Measurements from ENCODE around the gene TCN1. TPM values are rescaled to one million over a fixed set of nuclear protein-coding genes. Genes with fewer than 3 reads are reported as not detected.
A peak's percentile ranks its signal among the peaks of the same experiment; 100 is the strongest.

Gene TCN1
- total RNA-seq, 2 experiments from 2014 or later = not detected

GRCh38 chr11:59878575-59878974, 12.3 kb upstream of the TCN1 start, which contains the start of gene OOSP3:
OOSP3 (plus strand) TSS chr11:59878782; CDS start chr11:59878809, 27 bp downstream.
- no peaks in the 10 kb centered on the region for H3K4me1 Mint-ChIP-seq
- no peak within 1 kb of the TSS for H3K4me3 Mint-ChIP-seq
- DNase-seq = no peak
- H3K27ac Mint-ChIP-seq = no peak within 1 kb of the TSS
- no peak for ATAC-seq
- CTCF ChIA-PET = no interaction called here
- peaks cover 5% of the 10 kb centered on the region for H3K27me3 Mint-ChIP-seq
- intact Hi-C loops (cut with DNase I, micrococcal nuclease) = no loop called here
- no peaks in the 10 kb centered on the region for H3K36me3 Mint-ChIP-seq (ENCODE audit: low read depth)
- POLR2A ChIA-PET = no interaction called here
- no peaks in the 10 kb centered on the region for H3K9me3 Mint-ChIP-seq (ENCODE audit: low read depth)

GRCh38 chr11:59877784-59878183, 11.5 kb upstream of the TCN1 start:
- Mint-ChIP-seq H3K36me3 (ENCODE audit: low read depth) (no peaks in the 10 kb centered on the region), H3K27me3 (peaks cover 5% of the 10 kb centered on the region), H3K9me3 (ENCODE audit: low read depth) (no peaks in the 10 kb centered on the region), H3K4me3 (no peak overlapping the region), H3K27ac (no peak overlapping the region), H3K4me1 (no peaks in the 10 kb centered on the region)
- CTCF ChIA-PET = no interaction called here
- DNase-seq (no peak), ATAC-seq (no peak)
- POLR2A ChIA-PET = no interaction called here
- intact Hi-C loops (cut with DNase I, micrococcal nuclease) = no loop called here

- ATAC-seq (no peak), DNase-seq (no peak)
- no peaks in the 10 kb centered on the region for H3K9me3 Mint-ChIP-seq (ENCODE audit: low read depth)
- ChIA-PET CTCF (no interaction called here), POLR2A (no interaction called here)
- intact Hi-C loops (cut with DNase I, micrococcal nuclease) = no loop called here
- peaks cover 5% of the 10 kb centered on the region for H3K27me3 Mint-ChIP-seq
- no peaks in the 10 kb centered on the region for H3K36me3 Mint-ChIP-seq (ENCODE audit: low read depth)
- H3K27ac Mint-ChIP-seq = no peak overlapping the region
- H3K4me3 Mint-ChIP-seq = no peak overlapping the region
- H3K4me1 Mint-ChIP-seq = no peaks in the 10 kb centered on the region
Observed at GRCh38 chr11:59877325-59877724, 11.0 kb upstream of the TCN1 start.

- CTCF ChIA-PET = no interaction called here
- no peak for ATAC-seq
- no peak overlapping the region for H3K27ac Mint-ChIP-seq
- H3K36me3 Mint-ChIP-seq (ENCODE audit: low read depth) = no peaks in the 10 kb centered on the region
- peaks cover 3% of the 10 kb centered on the region for H3K27me3 Mint-ChIP-seq
- no peaks in the 10 kb centered on the region for H3K4me1 Mint-ChIP-seq
- DNase-seq = no peak
- POLR2A ChIA-PET = no interaction called here
- intact Hi-C loops (cut with DNase I, micrococcal nuclease) = no loop called here
- no peaks in the 10 kb centered on the region for H3K9me3 Mint-ChIP-seq (ENCODE audit: low read depth)
- no peak overlapping the region for H3K4me3 Mint-ChIP-seq
Observed at GRCh38 chr11:59875856-59876519, 9.7 kb upstream of the TCN1 start.

GRCh38 chr11:59872076-59872475, 5.8 kb upstream of the TCN1 start:
- ATAC-seq (no peak), DNase-seq (no peak)
- Mint-ChIP-seq H3K9me3 (ENCODE audit: low read depth) (peaks cover 6% of the 10 kb centered on the region), H3K27ac (no peak overlapping the region), H3K4me3 (no peak overlapping the region), H3K4me1 (no peaks in the 10 kb centered on the region), H3K36me3 (ENCODE audit: low read depth) (no peaks in the 10 kb centered on the region), H3K27me3 (peaks cover 7% of the 10 kb centered on the region)
- POLR2A ChIA-PET = no interaction called here
- intact Hi-C loops (cut with DNase I, micrococcal nuclease) = no loop called here
- CTCF ChIA-PET = no interaction called here

GRCh38 chr11:59867946-59868345, 1.7 kb upstream of the TCN1 start:
- no peak for ATAC-seq
- Mint-ChIP-seq H3K4me1 (peaks cover 2% of the 10 kb centered on the region), H3K36me3 (ENCODE audit: low read depth) (no peaks in the 10 kb centered on the region), H3K9me3 (ENCODE audit: low read depth) (peaks cover 8% of the 10 kb centered on the region), H3K27ac (no peak overlapping the region), H3K27me3 (peaks cover 12% of the 10 kb centered on the region), H3K4me3 (no peak overlapping the region)
- ChIA-PET CTCF (interaction anchor here (0.6 kb wide), 1 partner anchor 288 kb away, joined by 4 read pairs; no protein-coding TSS in a partner anchor), POLR2A (no interaction called here)
- DNase-seq = no peak
- intact Hi-C loops (cut with DNase I, micrococcal nuclease) = loop anchor here in 1 of 2 experiments (5.0 kb wide), 1 partner anchor 49 kb away; no protein-coding TSS in a partner anchor

GRCh38 chr11:59866836-59867235, 549 bp upstream of the TCN1 start:
- POLR2A ChIA-PET = interaction anchor here (0.7 kb wide), 1 partner anchor 963 kb away, joined by 4 read pairs; no protein-coding TSS in a partner anchor
- Mint-ChIP-seq H3K27ac (no peak overlapping the region), H3K36me3 (ENCODE audit: low read depth) (no peaks in the 10 kb centered on the region), H3K27me3 (peaks cover 15% of the 10 kb centered on the region), H3K4me1 (peaks cover 2% of the 10 kb centered on the region), H3K4me3 (no peak overlapping the region), H3K9me3 (ENCODE audit: low read depth) (peaks cover 8% of the 10 kb centered on the region)
- DNase-seq (no peak), ATAC-seq (no peak)
- CTCF ChIA-PET = interaction anchor here (1.0 kb wide), 1 partner anchor 22 kb away, joined by 3 read pairs; no protein-coding TSS in a partner anchor
- intact Hi-C loops (cut with DNase I, micrococcal nuclease) = loop anchor here in 1 of 2 experiments (5.0 kb wide), 1 partner anchor 50 kb away; no protein-coding TSS in a partner anchor

GRCh38 chr11:59865031-59865430, 1.3 kb downstream of the TCN1 start:
- peaks cover 15% of the 10 kb centered on the region for H3K27me3 Mint-ChIP-seq
- no peaks in the 10 kb centered on the region for H3K36me3 Mint-ChIP-seq (ENCODE audit: low read depth)
- ATAC-seq (peak; percentile 57), DNase-seq (no peak)
- POLR2A ChIA-PET = no interaction called here
- H3K9me3 Mint-ChIP-seq (ENCODE audit: low read depth) = peaks cover 4% of the 10 kb centered on the region
- intact Hi-C loops (cut with DNase I, micrococcal nuclease) = loop anchor here in 1 of 2 experiments (5.0 kb wide), 1 partner anchor 52 kb away; no protein-coding TSS in a partner anchor
- CTCF ChIA-PET = interaction anchor here (0.7 to 1.5 kb wide), 5 partner anchors 10 to 116 kb away, joined by 3 to 4 read pairs (median 3); partner anchors contain the start of gene MRPL16
- peaks cover 2% of the 10 kb centered on the region for H3K4me1 Mint-ChIP-seq
- no peak overlapping the region for H3K4me3 Mint-ChIP-seq
- H3K27ac Mint-ChIP-seq = no peak overlapping the region

GRCh38 chr11:59862252-59862651, 4.0 kb downstream of the TCN1 start:
- H3K4me3 Mint-ChIP-seq = no peak overlapping the region
- H3K27ac Mint-ChIP-seq = no peak overlapping the region
- intact Hi-C loops (cut with DNase I, micrococcal nuclease) = no loop called here
- H3K27me3 Mint-ChIP-seq = peaks cover 13% of the 10 kb centered on the region
- peaks cover 3% of the 10 kb centered on the region for H3K9me3 Mint-ChIP-seq (ENCODE audit: low read depth)
- H3K4me1 Mint-ChIP-seq = peaks cover 16% of the 10 kb centered on the region
- ChIA-PET CTCF (no interaction called here), POLR2A (no interaction called here)
- DNase-seq = no peak
- ATAC-seq = no peak
- H3K36me3 Mint-ChIP-seq (ENCODE audit: low read depth) = no peaks in the 10 kb centered on the region

GRCh38 chr11:59859673-59860072, 6.6 kb downstream of the TCN1 start:
- H3K27ac Mint-ChIP-seq = no peak overlapping the region
- H3K27me3 Mint-ChIP-seq = peaks cover 6% of the 10 kb centered on the region
- no peaks in the 10 kb centered on the region for H3K9me3 Mint-ChIP-seq (ENCODE audit: low read depth)
- ATAC-seq (no peak), DNase-seq (no peak)
- H3K4me1 Mint-ChIP-seq = peaks cover 19% of the 10 kb centered on the region
- CTCF ChIA-PET = no interaction called here
- intact Hi-C loops (cut with DNase I, micrococcal nuclease) = no loop called here
- no peaks in the 10 kb centered on the region for H3K36me3 Mint-ChIP-seq (ENCODE audit: low read depth)
- POLR2A ChIA-PET = no interaction called here
- H3K4me3 Mint-ChIP-seq = no peak overlapping the region

- Mint-ChIP-seq H3K4me3 (no peak overlapping the region), H3K27me3 (peaks cover 5% of the 10 kb centered on the region), H3K4me1 (peaks cover 19% of the 10 kb centered on the region), H3K27ac (peak overlapping the region; percentile 73), H3K36me3 (ENCODE audit: low read depth) (no peaks in the 10 kb centered on the region), H3K9me3 (ENCODE audit: low read depth) (no peaks in the 10 kb centered on the region)
- peak; percentile 31 for DNase-seq
- ATAC-seq = peak; percentile 88
- intact Hi-C loops (cut with DNase I, micrococcal nuclease) = no loop called here
- ChIA-PET POLR2A (no interaction called here), CTCF (interaction anchor here (0.6 to 0.9 kb wide), 2 partner anchors 61 to 66 kb away, joined by 3 to 4 read pairs; no protein-coding TSS in a partner anchor)
Observed at GRCh38 chr11:59857439-59858434, 8.6 kb downstream of the TCN1 start.
